Stimulated activated CD8-positive, alpha-beta memory T cell treated with anti-CD3 and anti-CD28 coated beads, Interleukin-15, amount 100 ng/mL, for 48 hours (primary cell): ENCODE data around the gene CDH4.

Experiments used
- DNase-seq, 2 donors: peaks; one replicate each; pipeline ENCODE4 v3.0.0-alpha.2; 2020; ENCODE audit warnings: low read depth in 2 of 2

Gene CDH4

DNA sequence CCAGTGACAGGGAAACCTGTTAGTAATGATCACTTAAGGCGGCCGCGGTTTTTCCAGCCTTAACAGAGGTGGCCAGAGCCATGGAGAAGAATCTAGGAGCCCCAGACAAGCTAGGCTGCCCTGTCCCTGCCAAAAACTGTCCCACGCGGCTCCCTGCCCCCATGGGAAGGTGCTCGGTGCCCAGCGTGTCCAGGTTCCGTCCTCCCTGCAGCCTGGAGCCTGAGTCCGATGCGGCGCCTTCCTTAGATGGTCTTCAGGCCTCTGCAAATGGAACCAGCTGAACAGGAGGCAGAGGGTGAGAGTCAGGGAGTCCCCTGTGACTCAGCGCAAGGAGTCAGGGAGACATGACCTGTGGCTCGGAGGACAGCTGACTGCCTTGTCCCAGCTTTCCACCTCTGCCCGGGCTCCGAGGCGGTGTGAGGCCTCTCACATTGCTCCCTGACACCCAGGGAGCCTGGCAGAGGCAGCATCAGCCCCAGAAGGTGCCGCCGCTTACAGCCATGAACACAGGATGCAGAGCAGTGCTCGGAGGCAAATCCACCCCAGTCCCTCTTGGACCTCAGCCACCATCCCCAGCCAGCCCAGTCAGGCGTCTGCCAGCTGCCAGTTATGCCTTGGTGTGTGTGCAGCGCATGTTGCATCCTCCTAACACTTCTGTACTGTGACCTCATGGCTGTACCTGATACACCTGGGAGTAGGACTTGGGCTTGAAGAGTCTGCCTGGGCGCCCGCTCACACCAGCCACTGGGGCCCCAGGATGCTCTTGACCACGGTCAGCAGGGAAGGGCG is 377.7 kb downstream of the CDH4 start:
- no peak for DNase-seq

DNA sequence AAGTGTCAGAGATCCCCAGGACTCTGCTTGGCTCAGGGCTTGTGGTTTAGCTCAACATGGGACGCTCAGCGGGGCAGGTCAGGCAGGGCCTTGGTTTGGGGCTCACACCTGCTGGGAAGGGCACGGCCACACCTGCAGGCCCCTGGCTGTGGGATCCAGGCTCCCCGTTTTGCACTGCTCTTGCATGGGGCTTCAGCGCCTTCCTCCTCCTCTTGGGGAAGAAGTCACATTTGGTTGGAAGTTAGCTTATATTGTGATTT is 378.3 kb downstream of the CDH4 start:
- no peak for DNase-seq

DNA sequence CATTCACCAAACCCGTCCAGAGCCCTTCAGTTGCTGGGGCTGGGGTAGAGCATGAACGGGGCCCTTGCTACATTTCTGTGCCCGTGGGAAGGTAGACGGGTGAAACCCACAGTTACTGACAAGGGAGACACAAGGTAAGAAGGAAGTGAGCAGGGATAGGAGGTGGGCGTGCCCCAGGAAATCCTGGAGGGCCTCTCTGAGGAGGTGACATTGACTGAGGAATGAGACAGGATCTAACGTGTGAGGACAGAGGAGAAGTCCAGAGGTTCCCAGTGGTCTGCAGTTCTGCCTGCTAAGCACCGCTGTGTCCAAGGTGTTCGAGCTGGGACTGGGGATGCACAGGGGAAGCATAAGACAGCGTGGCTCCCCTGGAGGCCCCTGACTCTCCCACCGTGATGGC is 378.8 kb downstream of the CDH4 start:
- DNase-seq: no peak

DNA sequence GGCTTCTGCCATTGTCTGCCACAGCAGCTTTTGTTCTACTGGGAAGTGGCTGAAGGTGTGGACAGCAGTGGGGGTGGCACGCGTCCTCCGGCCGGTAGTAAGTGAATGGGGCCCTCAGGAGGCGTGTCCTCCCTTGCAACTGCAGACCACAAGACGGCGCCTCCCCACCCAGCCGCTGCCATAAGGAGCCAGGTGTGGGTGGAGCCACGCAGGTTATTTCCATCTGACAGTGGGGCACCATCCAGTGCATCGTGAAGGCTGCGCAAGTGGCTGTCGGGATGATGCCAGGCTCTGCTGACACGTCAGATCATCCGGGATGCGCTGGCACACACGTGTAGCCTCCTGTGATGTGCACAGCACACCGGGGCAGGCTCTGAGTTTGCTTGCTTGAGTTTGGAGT is 379.7 kb downstream of the CDH4 start:
- DNase-seq: no peak

DNA sequence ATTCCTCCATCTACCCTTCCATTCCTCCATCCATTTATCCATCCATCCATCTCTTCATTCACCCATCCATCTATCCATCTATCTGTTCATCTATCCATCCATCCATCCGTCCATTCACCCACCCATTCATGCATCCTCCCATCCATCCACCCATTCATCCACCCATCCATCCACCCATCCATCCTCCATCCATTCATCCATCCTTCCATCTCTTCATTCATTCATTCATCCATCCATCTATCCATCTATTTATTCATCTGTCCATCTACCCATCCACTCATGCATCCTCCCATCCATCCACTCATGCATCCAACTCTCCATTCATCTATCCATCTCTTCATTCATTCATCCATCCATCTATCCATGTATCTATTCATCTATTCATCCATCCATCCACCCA is 380.9 kb downstream of the CDH4 start:
- DNase-seq: no peak

DNA sequence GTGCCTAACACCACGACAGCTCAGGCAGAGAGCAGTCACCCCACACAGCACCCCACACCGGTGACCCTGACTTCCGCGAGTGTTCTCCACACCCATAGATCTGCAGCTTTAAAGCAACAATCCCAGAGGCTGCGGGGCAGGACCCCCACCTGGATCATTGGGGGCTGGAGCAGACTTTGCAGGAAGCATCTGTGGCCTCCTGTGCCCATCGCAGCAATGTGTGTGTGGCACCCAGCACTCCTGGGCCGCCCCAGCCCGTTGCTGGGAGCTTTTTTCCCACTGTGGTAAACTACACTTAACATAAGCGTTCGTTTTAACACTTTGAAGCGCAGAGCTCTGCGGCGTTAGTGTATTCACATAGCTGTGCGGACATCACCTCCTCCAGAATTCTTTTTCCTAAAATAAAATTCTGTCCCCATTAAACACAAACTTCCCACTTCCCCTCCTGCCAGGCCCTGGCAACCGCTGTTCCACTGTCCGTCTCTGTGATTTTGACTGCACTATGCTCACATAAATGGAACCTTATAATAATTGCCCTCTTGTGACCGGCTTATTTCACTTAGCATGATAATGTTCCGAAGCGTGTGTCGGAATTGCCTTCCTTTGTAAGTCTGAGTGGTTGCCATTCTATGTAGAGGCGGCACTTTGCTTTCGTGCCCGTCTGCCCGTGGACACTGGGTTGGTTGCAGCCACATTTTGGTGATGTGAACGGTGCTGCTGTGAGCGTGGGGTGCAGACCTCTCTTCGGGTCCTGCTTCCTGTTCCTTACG is 382.5 kb downstream of the CDH4 start:
- no peak for DNase-seq

DNA sequence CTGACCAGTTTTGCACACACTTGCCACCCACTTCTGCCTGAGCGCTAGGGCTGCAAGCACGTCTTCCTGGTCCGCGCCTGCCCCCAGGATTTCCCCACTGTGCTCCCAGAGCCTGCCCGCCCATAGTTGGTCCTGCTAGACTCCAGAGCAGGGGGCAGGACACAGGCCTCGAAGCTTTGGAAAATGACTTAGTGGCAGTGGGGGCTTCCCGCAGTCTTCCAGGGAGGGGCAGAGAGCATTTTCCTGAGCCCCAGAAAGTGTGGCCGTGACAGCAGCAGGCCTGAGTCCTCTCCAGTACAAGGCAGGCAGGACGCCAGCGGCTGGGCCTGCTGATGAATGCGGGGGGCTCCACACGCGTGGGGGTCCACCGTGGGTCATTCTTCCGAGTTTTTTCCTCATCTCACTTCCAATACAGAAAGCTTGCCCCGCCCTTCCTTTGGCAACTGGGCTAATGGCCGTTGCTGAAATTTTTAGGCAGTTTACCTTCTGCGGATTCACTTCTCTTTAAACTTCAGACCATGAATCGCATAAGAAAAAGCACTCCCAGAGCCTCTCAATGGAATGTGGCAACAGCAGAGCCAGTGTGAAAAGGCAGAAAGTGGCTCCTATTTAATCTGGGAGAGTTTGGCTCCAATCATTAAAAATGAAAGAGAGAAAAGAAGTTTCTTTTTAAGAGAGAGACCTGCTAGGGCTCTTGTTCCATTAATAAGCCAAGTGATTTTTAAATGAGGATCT is 383.8 kb downstream of the CDH4 start:
- DNase-seq: no peak

DNA sequence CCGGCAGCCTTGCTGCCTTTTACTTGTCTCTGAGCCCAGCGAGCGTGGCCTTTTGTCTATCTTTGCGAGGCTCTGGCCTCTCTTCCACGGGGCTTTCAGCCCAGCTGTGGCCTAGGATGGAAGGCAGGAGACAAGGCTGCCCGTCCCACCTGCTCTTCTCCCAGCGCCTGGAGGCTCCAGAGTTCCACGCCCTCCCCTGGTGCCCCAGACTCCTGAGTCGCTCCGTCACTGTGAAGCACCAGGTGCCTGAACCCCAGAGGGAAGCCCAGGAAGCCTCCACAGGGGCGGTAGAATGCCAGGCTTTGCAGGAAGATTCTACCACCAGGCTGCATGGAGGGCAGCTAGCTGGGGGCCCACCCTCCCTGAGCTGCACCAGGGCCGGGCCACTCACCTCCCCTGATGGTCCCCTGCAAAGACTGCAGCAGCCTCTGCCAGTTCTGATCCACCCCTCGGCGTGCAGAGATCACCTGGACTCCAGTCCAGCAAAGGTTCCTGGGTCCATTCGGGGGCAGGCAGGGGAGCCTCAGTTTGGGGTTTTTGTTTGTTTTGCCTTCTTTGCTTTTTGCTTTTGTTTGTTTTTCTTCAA is 384.6 kb downstream of the CDH4 start:
- no peak for DNase-seq

DNA sequence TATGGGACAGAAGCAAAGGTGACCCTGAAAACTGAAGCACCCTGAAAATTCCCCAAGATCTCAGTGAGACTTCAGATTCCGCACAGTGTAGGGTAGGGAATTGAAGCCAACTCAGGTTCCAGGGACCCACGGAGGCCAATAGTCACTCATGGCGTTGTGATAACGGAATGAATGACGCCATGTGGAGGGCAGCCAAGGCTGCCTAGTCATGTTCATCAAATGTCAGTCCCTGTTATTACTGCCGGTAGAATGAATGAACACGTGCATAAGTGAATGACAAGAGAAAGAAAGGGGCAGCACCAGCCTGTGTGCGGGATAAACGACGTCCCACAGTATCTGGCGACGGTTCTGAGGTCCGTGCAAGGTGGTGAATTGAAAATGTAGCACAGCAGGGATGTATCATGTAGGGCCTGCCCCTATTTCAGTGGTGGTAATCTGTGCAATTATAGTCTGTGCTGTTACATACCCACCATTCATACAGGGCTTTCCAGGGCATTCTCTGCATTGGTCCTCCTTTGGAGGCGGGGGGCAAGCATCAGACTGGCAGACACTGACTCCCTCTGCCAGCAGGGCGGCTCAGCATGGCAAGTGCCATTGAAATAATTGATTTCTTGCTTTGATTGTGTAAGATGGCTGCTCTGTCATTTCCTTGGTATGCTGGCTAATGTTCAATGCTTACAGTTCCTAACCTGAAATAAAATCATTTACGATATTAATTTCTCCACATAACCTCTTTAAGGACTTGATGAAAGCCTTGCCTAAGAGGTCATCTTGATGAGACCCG is 386.9 kb downstream of the CDH4 start:
- DNase-seq: no peak

DNA sequence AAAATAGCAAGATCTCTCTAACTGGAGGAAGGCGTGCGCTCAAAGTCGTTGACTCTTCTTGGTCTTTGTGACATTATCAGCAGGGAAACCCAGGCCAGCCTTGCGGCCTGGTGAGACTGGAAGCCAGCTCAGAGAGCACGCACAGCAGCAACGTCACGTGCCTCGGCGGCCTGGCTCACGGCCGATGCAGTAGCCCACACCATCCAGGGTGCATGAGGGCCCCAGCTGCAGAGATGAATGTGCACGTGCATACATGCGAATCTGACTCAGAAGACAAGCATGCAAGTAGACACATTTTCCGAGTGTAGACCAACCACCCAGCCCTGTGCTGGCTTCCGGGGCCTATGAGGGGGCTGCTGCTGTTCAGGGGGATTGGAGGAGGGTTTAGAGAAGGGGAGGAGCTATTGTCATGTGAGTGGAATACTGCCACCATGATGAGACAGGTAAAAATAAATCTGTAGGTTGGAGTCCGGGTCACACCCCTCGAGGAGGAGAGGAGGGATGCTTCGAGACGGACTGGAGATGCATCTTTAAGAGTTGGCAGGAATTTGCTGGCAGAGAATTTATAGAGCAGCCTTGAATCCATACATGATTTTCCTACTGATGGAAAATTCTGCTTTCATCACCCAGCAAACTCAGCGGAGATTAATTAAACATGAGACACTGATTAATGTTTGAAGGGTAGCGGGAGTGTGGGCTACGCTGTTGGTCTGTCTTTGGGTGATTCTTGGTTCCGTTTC is 388.2 kb downstream of the CDH4 start:
- DNase-seq: no peak

DNA sequence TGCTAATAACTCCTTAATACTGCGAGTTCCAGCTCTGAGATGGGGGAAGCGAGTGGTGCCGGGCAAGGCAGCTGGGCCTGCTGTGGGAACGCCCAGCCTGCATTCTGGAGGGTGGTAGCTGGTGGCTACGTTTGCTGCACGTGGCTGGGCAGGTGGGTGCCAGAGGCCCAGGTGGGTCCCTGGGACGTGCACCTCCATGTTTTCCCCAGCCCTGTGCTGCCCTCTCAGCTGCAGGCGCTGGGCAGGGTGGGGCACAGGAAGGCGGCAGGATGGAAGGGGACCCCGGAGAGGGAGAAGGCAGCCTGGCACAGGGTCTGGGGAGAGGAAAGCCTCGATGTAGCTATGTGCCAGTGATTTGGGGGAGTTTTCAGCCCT is 388.8 kb downstream of the CDH4 start:
- DNase-seq: no peak

DNA sequence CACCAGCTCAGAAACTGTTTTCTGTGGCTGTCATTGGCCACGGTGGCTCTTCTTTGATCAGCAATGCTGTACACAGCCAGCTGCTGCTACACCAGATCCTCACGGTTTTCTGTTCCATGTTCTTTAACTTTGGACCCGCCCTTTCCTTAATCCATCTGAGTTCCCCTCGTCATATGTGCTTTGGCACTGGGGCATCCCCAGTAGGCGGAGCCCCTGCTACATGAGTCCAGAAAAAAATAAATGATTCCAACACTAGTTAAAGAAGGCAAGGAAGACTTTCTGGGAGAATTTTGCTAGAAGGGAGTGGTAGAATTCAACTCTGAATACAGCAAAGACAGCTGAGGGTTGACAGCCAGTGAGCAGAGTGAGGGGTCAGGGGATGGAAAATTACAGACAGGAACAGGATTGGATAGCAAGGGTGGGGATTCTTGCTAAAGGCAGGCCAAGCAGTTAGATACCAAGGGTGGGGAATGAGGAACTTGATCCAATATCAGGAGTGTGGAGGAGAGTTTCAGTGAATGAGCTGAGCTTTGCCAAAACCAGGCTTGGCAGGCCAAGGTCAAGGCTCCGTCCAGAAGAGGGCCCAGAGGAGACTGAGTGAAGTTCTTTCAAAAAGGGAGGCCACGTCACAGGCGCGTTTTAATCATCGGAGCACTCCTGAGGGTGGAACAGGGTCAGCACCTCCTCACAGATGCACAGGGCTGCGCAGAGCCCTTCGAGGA is 391.8 kb downstream of the CDH4 start:
- no peak for DNase-seq

DNA sequence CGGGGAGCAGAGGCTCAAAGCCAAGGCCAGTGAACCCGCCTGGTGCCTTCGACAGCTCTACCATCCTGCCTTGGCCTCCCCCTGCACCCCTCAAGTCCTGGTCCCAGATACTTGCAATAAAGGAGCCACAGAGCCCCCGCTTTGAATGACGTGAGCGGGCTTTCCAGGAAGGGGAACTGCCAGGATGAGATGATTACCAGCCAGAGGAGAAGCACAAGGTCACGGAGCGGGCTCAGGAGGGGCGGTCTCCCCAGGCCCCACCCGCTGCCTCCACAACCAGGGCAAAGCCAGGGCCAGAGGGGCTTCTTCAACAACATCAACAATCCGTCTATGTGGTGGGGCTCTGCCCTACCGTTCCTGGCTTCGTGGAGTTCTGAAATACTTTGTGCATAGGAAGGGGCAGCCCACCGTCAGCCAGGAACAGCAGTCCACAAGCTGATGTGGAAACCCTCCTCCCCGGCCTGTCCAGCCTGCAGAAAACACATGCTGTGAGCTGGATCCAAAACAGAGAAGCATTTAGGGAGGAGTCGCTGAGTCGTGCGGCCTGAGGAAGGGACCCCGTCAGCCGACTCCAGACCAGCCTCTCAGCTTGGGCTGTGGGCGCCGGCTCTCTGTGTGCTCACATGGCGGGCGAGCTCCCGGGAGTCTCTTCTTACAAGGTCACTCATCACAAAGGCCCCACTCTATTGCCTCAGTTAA is 392.5 kb downstream of the CDH4 start:
- no peak for DNase-seq

DNA sequence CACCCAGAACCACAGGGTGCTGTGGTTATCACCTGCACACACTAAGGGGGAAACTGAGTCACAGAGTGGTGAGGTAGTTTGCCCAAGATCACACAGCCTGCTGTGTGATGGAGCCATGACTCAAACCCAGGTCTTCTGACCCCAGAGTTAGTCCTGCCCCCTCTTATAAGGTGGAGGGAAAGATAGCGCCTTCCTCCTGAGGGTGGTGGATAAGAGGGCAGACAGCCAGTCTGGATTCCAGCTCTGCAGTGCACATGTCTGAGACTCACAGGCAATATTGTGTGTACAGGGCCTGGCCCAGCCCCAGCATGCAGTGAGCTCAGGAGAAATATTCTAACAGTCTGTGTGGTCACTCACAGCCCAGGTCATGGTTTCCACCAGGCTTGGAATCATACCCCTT is 393.7 kb downstream of the CDH4 start:
- DNase-seq: no peak

DNA sequence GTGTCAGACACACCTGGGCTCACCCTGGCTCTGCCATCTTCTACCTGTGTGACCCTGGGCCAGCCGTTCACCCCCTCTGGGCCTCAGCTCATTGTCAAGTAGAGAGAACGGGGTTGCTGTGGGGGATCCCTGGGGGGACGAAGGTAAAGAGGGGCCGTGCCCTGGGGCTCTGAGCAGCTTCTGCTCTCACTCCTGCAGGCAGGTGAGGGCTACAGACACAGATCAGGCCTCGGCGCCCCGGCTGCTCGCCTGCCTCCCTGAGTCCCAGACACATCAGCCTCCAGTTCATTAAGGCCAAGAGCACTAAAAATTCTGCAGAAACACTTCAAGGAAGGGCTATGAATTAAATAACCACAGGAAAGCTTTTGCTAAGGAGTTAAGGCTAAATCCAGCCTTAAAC is 394.4 kb downstream of the CDH4 start:
- DNase-seq: no peak

DNA sequence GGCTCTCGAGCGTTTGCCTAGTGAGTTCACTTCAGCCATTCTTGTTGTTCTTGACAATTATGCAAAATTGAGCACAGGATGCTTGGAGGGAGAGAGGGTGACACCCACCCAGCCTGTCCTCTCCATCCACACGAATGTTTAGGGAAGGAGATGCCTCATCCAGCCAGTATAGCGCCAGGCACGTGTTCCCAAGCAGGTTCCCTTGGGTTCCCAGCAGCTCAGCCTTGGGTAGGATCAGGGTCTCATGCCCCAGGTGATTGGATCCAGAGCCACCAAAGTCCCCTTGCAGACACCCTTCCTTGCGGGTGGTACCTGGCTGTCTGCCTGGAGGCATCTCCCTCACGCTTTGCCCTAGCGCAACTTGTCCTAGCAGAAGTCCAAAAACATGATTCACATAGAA is 394.9 kb downstream of the CDH4 start:
- no peak for DNase-seq

DNA sequence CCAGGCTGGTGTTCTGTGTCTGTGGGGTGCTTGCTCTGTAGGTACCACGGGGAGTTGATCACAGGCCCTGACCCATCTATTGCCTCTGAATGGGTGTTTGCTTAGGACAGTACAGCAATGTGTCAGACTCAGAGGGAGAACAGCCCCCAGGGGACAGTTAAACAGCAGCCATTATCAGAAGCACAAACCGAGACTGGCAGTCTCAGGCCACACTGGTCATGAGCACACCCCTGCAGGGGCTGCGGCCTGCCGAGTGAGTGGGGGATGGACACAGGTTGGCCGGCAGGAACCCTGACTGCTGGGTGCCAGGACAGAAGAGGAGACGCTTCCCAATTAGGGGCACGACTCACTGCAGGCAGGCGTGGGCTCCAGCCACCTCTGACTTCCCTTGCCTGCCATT is 395.6 kb downstream of the CDH4 start:
- no peak for DNase-seq

DNA sequence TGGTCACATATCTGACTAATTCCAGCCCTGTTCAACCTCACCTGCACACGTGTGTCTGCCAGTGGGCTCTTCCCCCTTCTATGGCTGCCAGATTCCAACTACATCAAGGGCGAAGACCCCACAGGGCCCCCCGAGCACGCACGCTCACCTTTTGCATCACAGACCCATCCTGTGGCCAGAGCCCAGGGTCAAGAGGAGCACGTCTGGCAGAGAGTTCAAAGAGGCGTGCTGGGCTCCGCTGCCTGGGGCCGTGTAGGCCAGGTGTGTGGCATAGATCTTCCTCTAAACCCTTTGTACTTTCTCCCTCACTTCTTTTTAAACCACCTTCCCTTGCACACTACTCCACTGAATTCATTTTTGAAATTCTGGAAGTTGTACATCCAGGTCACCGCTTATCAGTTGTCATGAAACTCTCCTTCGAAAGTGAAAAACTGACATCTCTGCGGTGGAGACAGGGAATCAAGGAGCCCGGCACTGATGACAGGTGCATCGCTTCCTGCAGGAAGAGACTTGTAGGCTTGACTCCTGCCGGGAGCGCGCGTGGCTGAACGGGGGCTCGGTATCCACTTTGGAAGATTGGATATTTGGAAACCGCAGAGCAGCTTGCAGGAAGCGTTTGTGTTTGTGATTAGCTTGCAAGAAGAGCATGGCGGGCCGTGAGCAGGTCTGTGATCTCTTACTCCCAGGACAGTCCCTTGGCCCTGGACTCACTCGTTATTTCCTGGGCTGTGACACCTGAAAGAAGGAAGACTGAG is 397.2 kb downstream of the CDH4 start:
- no peak for DNase-seq

DNA sequence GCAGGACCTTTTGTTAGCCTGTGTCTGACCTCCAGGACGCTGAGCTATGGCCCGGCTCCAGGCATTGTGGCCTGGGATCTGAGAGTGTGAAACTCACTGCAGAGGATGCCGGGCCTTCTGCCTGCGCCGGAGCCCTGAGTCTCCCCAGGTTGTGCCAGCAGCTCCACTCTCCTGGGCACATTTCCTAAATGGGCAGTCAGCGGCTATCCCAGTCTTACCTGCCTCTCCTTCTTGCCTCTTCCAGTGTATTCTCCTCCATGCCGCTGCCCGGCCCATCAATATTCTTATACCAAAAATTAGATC is 397.8 kb downstream of the CDH4 start:
- DNase-seq: no peak
